Endothelial cell (in vitro differentiated cells): ENCODE data around the gene BMPER. TPM values are rescaled to one million over a fixed set of nuclear protein-coding genes. Genes with fewer than 3 reads are reported as not detected.

Experiments
- DNase-seq: peaks from one replicate; pipeline ENCODE4 v3.0.0; 2021; ENCODE audit warnings: low spot score
- H3K27ac Mint-ChIP-seq: one replicate; pipeline ENCODE4 v1.8.0; 2021; ENCODE audit warnings: mixed read lengths, inconsistent platforms; ENCODE audit not compliant: unreplicated experiment
- H3K27me3 Mint-ChIP-seq: one replicate; pipeline ENCODE4 v1.8.0; 2021; ENCODE audit warnings: mild to moderate bottlenecking, moderate library complexity, mixed read lengths, inconsistent platforms; ENCODE audit not compliant: unreplicated experiment
- H3K36me3 Mint-ChIP-seq: one replicate; pipeline ENCODE4 v1.8.0; 2021; ENCODE audit warnings: mild to moderate bottlenecking, low read depth, mixed read lengths, inconsistent platforms; ENCODE audit not compliant: unreplicated experiment
- H3K4me1 Mint-ChIP-seq: one replicate; pipeline ENCODE4 v1.8.0; 2021; ENCODE audit warnings: mild to moderate bottlenecking, mixed read lengths, inconsistent platforms; ENCODE audit not compliant: unreplicated experiment
- H3K4me3 Mint-ChIP-seq: one replicate; pipeline ENCODE4 v1.8.0; 2021; ENCODE audit warnings: mild to moderate bottlenecking, mixed read lengths, inconsistent platforms; ENCODE audit not compliant: unreplicated experiment
- H3K9me3 Mint-ChIP-seq: one replicate; pipeline ENCODE4 v1.8.0; 2021; ENCODE audit warnings: mixed read lengths, inconsistent platforms; ENCODE audit not compliant: unreplicated experiment
- CTCF ChIP-seq: fragments of 200-600 bp; sonication (generic); IDR thresholded peaks from one replicate; pipeline ENCODE4 v1.5.0; 2021; ENCODE audit warnings: antibody characterized with exemption; ENCODE audit not compliant: unreplicated experiment
- total RNA-seq: library from RNA; stranded (reverse); fragmentation: NEBNext Ultra II Directional; extraction: Animal tissue kit (Norgen Biotek cat#: 25700); gene quantifications from one replicate; pipeline ENCODE4 v1.2.1, GENCODE V29; 2021; ENCODE audit not compliant: unreplicated experiment

The BMPER gene
- total RNA-seq, 1 donor from 2014 or later = 2.5 TPM

DNA sequence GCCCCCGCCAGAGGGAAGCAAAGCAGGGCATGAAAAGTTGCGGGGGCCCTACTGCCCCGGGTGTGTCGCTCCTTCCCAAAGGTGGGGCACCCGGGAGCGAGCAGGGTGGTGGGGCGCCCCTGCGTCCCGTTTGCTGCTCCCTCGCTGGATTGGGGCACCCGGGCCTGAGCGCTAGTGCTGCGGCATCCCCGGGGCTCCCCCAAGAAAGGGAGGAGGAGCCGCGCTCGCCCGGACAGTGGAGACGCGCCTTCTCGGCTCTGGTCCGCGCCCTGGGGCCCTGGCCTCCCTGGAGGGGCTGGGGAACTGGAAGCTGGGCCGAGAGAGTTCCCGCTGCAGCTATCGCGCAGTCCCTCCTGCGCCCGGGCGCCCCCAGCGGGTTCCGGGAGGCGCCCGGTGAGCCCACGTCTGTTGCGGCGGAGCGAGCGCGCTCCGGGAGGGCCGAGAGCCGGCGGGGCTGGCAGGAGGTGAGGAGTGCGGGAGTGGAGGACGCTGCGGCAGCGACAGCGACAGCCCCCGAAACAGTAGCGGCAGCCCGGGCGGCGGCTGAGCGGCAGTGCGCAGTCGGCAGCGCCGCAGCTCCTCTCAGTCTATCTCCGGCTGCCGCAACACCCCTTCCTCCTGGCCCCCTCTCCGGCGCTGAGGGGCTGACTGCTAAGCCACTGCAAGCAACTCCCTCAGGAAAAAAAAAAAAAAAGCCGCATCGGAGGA lies 504 bp upstream of the BMPER start:
- no peaks in the 10 kb centered on the region for H3K36me3 Mint-ChIP-seq
- H3K4me1 Mint-ChIP-seq = peaks cover 2% of the 10 kb centered on the region
- peaks cover 5% of the 10 kb centered on the region for H3K27me3 Mint-ChIP-seq
- DNase-seq = peak; percentile 45
- no peak overlapping the region for H3K27ac Mint-ChIP-seq
- H3K4me3 Mint-ChIP-seq = peak overlapping the region; percentile 92
- TF ChIP-seq CTCF = no peak
- no peaks in the 10 kb centered on the region for H3K9me3 Mint-ChIP-seq

GRCh38 chr7:33906697-33907096 lies 1.4 kb downstream of the BMPER start:
- H3K9me3 Mint-ChIP-seq = no peaks in the 10 kb centered on the region
- peaks cover 2% of the 10 kb centered on the region for H3K4me1 Mint-ChIP-seq

DNA sequence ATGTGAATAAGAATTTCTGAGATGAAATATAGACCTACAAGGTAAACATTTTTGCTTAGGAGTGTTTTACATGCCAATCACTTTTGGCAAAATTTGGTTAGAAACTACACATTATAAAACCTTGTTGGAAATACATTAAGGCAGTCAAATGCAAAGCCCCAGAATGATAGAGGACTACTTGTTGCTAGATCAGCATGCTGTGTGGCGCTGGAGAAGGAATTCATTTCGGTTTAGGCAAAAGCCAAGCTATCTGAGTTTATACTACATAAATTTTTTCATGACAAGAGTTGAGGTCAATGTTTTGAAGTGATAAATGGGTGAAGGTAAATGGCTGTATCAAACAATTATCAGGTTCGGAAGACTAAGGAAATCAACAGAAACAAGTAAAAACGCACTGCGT lies 2.3 kb downstream of the BMPER start:
- H3K4me1 Mint-ChIP-seq = peaks cover 2% of the 10 kb centered on the region
- peaks cover 7% of the 10 kb centered on the region for H3K27me3 Mint-ChIP-seq
- no peak for TF ChIP-seq CTCF
- no peaks in the 10 kb centered on the region for H3K9me3 Mint-ChIP-seq
- no peak for DNase-seq
- no peak overlapping the region for H3K27ac Mint-ChIP-seq
- no peaks in the 10 kb centered on the region for H3K36me3 Mint-ChIP-seq
- H3K4me3 Mint-ChIP-seq = no peak overlapping the region

More at GRCh38 chr7:33906697-33907096, 1.4 kb downstream of the BMPER start:
- Mint-ChIP-seq H3K4me3 (no peak overlapping the region), H3K27ac (no peak overlapping the region), H3K27me3 (peaks cover 5% of the 10 kb centered on the region), H3K36me3 (no peaks in the 10 kb centered on the region)
- no peak for DNase-seq
- TF ChIP-seq CTCF = no peak

GRCh38 chr7:33909318-33909717 lies 4.0 kb downstream of the BMPER start:
- Mint-ChIP-seq H3K36me3 (no peaks in the 10 kb centered on the region), H3K9me3 (no peaks in the 10 kb centered on the region), H3K4me1 (no peaks in the 10 kb centered on the region), H3K27ac (no peak overlapping the region), H3K27me3 (peaks cover 5% of the 10 kb centered on the region), H3K4me3 (no peak overlapping the region)
- no peak for DNase-seq
- TF ChIP-seq CTCF = no peak

DNA sequence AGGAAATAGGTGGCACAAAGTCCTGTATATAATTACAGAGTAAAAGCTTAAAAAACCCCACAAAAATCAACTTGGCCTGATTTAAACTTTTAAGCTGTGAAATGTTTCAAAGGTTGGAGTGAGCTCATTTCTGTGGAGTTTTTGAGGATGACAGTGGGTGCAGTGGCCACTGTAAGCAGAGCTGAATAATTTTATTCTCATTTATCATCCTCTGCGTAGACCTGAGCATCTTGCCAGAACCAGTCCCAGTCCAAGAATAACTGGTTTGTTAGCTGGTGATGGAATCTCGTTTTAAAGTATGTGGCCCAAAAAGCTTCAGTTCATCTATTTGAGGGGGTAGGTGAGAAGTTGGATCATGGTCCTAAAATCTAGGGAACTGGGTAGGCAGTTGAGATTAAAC lies 4.4 kb downstream of the BMPER start:
- no peak for TF ChIP-seq CTCF
- Mint-ChIP-seq H3K27ac (no peak overlapping the region), H3K27me3 (peaks cover 5% of the 10 kb centered on the region), H3K9me3 (no peaks in the 10 kb centered on the region), H3K4me1 (no peaks in the 10 kb centered on the region), H3K36me3 (no peaks in the 10 kb centered on the region), H3K4me3 (no peak overlapping the region)
- no peak for DNase-seq
